AG04450 (cell line): ENCODE measurements around the gene BAG3. TPM values are rescaled to one million over a fixed set of nuclear protein-coding genes. Genes with fewer than 3 reads are reported as not detected.

Source experiments
- CTCF ChIA-PET: fragments of 300-600, 350-600 bp; formaldehyde crosslinking; extraction: SDS; loops from one replicate; lab custom pipeline; 2022; ENCODE audit warnings: antibody characterized with exemption, inconsistent platforms; lab: Charles Lee
- POLR2A ChIA-PET: fragments of 350-600 bp; formaldehyde crosslinking; extraction: SDS; loops from one replicate; lab custom pipeline; 2021; ENCODE audit warnings: antibody characterized with exemption, inconsistent platforms; lab: Yijun Ruan, JAX
- DNase-seq: peaks from one replicate; pipeline ENCODE4 v3.0.0-alpha.2; 2011; ENCODE audit warnings: low read depth, low spot score
- H3K27ac ChIP-seq: one replicate; pipeline ENCODE4 v1.5.1; 2012; ENCODE audit warnings: low read depth, low read length, control low read depth
- H3K27me3 ChIP-seq: one replicate; pipeline ENCODE4 v1.6.0; 2012; ENCODE audit warnings: low read length; ENCODE audit not compliant: control insufficient read depth, insufficient read depth
- H3K4me3 ChIP-seq: 2 replicates; pipeline ENCODE4 v1.5.1; 2011; ENCODE audit warnings: mild to moderate bottlenecking, low read depth, low read length, control low read depth
- H3K9me3 ChIP-seq: 2 replicates; pipeline ENCODE4 v1.5.1; 2012; ENCODE audit warnings: low read length; ENCODE audit not compliant: control insufficient read depth, insufficient read depth
- CTCF ChIP-seq: IDR thresholded peaks from 2 replicates; pipeline ENCODE4 v1.5.1; 2011; ENCODE audit warnings: low read depth, low read length, control low read depth, inconsistent platforms
- polyA plus RNA-seq: library from polyadenylated mRNA; depleted of rRNA; stranded (reverse); fragments of >200 nt; gene quantifications from 2 replicates; pipeline ENCODE4 v1.2.3, GENCODE V29; 2011

The BAG3 gene
- polyA plus RNA-seq, 1 experiment, result 12.7 TPM

GRCh38 chr10:119672291-119672690 is 21.1 kb downstream of the BAG3 start:
- DNase-seq, result no peak
- no peak for TF ChIP-seq CTCF
- H3K9me3 ChIP-seq, result no peaks in the 10 kb centered on the region; the same call in 1 of the 2 replicates
- H3K4me3 ChIP-seq, result no peak overlapping the region
- H3K27me3 ChIP-seq, result no peaks in the 10 kb centered on the region
- ChIA-PET POLR2A (no interaction called here), CTCF (no interaction called here)
- no peak overlapping the region for H3K27ac ChIP-seq

GRCh38 chr10:119673271-119673670 is 22.1 kb downstream of the BAG3 start:
- Histone ChIP-seq H3K27me3 (no peaks in the 10 kb centered on the region), H3K27ac (no peak overlapping the region), H3K9me3 (no peaks in the 10 kb centered on the region; the same call in 1 of the 2 replicates), H3K4me3 (no peak overlapping the region)
- ChIA-PET POLR2A (no interaction called here), CTCF (no interaction called here)
- TF ChIP-seq CTCF, result no peak
- no peak for DNase-seq

- H3K27ac ChIP-seq, result no peak overlapping the region
- H3K9me3 ChIP-seq, result no peaks in the 10 kb centered on the region
- H3K4me3 ChIP-seq, result no peak overlapping the region
- no peaks in the 10 kb centered on the region for H3K27me3 ChIP-seq
- DNase-seq, result no peak
- ChIA-PET CTCF (interaction anchor here (1.1 to 2.5 kb wide), 2 partner anchors 10 to 184 kb away, joined by 3 to 12 read pairs; no protein-coding TSS in a partner anchor), POLR2A (no interaction called here)
- TF ChIP-seq CTCF, result no peak
These were observed 24.4 kb downstream of the BAG3 start for GRCh38 chr10:119675483-119676170.

GRCh38 chr10:119677126-119677525 is 25.9 kb downstream of the BAG3 start:
- ChIA-PET CTCF (no interaction called here), POLR2A (no interaction called here)
- H3K27me3 ChIP-seq, result no peaks in the 10 kb centered on the region
- DNase-seq, result no peak
- no peaks in the 10 kb centered on the region for H3K9me3 ChIP-seq
- no peak overlapping the region for H3K4me3 ChIP-seq
- no peak overlapping the region for H3K27ac ChIP-seq
- TF ChIP-seq CTCF, result no peak

GRCh38 chr10:119677904-119678755 is 26.9 kb downstream of the BAG3 start:
- H3K9me3 ChIP-seq, result no peaks in the 10 kb centered on the region
- peak overlapping the region; percentile 62 for H3K27ac ChIP-seq
- no peak for DNase-seq
- TF ChIP-seq CTCF, result no peak
- no peaks in the 10 kb centered on the region for H3K27me3 ChIP-seq
- POLR2A ChIA-PET, result interaction anchor here (0.6 kb wide), 1 partner anchor 108 kb away, joined by 3 read pairs; no protein-coding TSS in a partner anchor
- CTCF ChIA-PET, result interaction anchor here (0.6 to 0.7 kb wide), 2 partner anchors 9 to 27 kb away, joined by 4 to 6 read pairs; partner anchors contain the start of gene BAG3
- H3K4me3 ChIP-seq, result no peak overlapping the region
